ENCODE measurements around the gene VWF.
"Not testable (repeated sequence)": the region's sequence is repeated elsewhere in the genome, so short reads cannot be mapped to it uniquely, and the experiment has no call there.

The VWF gene

GRCh38 chr12:6124411-6125309 is at the start of gene VWF:
VWF (minus strand) TSS chr12:6124670; CDS start chr12:6123196, 1,474 bp downstream.
- Histone ChIP-seq H3K27ac (peak within 1 kb of the TSS in 12 of 21 experiments; percentile 16 to 85 (median 49)), H3K4me3 (peak within 1 kb of the TSS in 4 of 7 experiments; percentile 2 to 15 (median 10))

GRCh38 chr12:6172862-6173261 is 48.4 kb upstream of the VWF start:
- H3K27ac ChIP-seq, result peak overlapping the region in 2 of 21 experiments; percentile 52 to 78
- no peak overlapping the region for H3K4me3 ChIP-seq

GRCh38 chr12:6172086-6172485 is 47.6 kb upstream of the VWF start:
- peak overlapping the region in 5 of 21 experiments; percentile 5 to 78 (median 39) for H3K27ac ChIP-seq

GRCh38 chr12:6171409-6172015 is 47.0 kb upstream of the VWF start:
- H3K4me3 ChIP-seq, result no peak overlapping the region
- H3K27ac ChIP-seq, result peak overlapping the region in 1 of 21 experiments; percentile 78

More at GRCh38 chr12:6172086-6172485, 47.6 kb upstream of the VWF start:
- no peak overlapping the region for H3K4me3 ChIP-seq

GRCh38 chr12:6167327-6168280 is 43.1 kb upstream of the VWF start:
- H3K27ac ChIP-seq, result peak overlapping the region; percentile 3 to 91 (median 67)
- no peak overlapping the region for H3K4me3 ChIP-seq

DNA sequence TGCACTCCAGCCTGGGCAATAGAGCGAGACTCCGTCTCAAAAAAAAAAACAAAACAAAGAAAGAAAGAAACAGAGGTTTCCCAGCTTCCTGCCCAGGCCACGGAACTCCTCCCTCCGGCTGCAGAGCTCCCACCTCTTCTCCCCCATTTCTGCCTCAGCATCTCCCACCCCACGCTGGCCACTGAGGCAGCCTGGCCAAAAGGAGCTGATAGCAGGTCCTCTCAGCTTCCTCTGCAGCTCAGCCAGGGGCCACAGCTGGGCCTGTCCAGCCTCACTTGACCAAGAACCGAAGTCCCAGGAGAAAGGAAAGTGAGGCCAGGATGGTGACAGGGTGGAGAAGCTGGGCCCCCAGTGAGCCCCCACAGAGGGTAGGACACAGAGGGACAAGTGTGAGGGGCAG is 42.3 kb upstream of the VWF start:
- H3K27ac ChIP-seq, result peak overlapping the region in 20 of 21 experiments; percentile 6 to 91 (median 69)
- H3K4me3 ChIP-seq, result no peak overlapping the region

GRCh38 chr12:6165395-6165794 is 40.9 kb upstream of the VWF start:
- H3K4me3 ChIP-seq, result no peak overlapping the region
- no peak overlapping the region for H3K27ac ChIP-seq

DNA sequence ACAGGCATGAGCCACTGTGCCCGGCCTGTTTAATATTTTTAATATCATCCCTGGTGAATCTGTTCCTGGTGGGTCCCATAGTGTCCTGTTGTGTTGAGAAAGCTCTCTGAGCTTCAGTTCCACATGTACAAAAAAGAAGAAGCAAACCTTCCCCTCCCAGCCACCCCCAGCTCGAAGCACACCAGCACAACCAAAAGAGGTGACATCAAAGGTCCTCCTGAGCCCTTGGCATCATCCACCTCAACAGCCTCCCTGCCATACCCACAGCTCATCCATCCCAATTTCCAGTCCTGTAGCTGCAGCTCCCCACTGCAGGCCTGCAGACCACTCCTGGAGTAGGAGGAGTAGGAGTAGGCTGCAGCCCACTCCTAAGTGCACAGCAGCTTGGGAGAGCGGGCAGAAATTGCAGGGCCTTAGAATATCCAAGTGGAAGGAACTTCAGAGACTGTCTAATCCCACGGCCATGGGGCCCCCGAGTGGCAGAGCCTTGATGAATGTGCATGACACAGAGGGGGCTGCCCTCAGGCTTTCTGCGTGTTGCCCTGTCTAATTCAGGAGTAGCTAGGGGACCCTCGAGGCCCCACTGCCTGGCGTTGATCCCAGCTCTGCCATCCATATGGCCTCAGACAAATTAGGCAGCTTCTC is 39.1 kb upstream of the VWF start:
- H3K27ac ChIP-seq, result no peak overlapping the region

DNA sequence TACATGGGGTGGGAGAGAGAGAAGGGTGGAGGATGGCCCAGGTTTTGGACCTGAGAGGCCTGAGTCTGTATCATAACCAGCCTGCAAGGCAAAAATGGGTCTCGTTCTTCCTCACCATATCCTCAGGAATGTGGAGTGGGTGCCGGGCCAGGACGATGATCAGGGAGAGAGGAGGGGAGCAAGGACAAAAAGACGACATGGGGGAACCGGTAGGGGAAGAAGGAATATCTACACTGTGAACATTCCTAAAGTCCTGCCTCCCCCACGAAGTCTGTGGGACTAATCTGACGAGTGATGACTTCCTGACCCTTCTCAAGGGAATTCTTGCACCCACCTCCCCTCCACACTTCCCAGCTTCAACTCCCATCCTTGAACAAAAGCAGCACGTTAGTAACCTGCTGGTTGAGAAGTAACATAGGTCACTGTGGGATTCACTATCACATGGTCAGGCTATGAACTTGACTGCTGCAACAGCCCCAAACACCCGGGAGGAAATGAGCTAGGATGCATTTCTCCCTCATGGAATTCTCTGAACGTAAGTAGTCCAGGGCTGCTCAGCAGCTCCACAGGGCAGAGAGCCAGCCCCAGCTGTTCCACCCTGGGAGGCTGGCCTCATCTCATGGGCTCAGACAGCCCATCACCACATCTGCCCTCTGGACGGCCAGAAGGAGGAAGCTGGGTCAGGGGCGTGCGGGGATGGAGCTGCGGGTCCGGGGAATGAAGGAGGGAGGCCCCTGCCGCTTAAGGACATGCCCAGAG is 36.8 kb upstream of the VWF start:
- H3K27ac ChIP-seq, result peak overlapping the region in 1 of 21 experiments; percentile 16
- H3K4me3 ChIP-seq, result no peak overlapping the region

More for the DNA sequence above, 39.1 kb upstream of the VWF start:
- no peak overlapping the region for H3K4me3 ChIP-seq

DNA sequence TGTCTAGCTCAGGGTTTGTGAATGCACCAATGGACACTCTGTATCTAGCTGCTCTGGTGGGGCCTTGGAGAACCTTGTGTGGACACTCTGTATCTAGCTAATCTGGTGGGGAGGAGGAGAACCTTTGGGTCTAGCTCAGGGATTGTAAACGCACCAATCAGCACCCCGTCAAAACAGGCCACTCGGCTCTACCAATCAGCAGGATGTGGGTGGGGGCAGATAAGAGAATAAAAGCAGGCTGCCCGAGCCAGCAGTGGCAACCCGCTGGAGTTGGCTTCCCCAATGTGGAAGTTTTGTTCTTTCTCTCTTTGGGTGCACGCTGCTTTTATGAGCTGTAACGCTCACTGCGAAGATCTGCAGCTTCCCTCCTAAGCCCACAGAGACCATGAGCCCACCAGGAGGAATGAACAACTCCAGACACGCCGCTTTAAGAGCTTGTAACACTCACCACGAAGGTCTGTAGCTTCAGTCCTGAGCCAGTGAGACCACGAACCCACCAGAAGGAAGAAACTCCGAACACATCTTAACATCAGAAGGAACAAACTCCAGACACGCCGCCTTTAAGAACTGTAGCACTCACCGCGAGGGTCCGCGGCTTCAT is 35.7 kb upstream of the VWF start:
- H3K4me3 ChIP-seq, H3K27ac ChIP-seq: not testable (repeated sequence)

- H3K4me3 ChIP-seq, H3K27ac ChIP-seq: not testable (repeated sequence)
Observed at GRCh38 chr12:6159166-6160011, 34.9 kb upstream of the VWF start.

DNA sequence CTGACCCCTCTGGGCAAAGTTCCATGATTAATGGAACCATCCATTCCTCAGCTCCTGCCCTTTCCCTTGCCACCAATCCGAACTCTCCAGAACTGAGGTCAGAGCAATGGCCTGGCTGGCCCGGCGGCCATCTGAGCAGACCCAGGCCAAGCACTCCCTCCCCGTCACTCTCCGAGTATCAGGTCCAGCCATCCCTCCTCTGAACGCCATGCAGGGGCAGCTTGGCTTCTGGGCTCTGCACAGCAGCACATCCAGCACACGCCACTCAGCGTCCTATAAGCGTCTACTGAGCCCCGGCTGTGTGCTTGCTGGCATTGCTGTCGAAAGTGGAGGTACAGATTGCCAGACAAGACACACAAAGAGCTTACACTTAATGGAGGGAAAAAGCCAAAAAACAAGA is 34.3 kb upstream of the VWF start:
- Histone ChIP-seq H3K27ac (no peak overlapping the region), H3K4me3 (no peak overlapping the region)

DNA sequence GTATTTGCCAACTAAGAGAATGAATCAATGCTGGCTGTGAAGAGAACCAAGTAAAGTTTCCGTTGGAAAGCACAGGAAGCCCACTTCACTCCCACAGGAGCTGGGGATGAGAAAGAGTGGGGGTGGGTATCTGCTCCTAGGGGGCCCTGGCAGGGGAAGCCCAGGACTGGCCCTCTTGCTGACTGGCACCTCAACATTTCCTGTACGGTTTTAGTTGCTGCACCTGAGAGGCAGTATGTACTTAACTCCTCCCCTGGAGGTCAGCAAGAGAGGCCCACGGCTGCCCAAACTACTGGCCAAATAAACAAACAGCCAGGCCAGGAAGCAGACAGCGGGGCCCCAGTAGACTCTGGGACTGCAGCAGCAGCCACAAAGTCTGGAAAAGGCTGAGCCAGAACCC is 33.8 kb upstream of the VWF start:
- Histone ChIP-seq H3K27ac (peak overlapping the region in 2 of 21 experiments; percentile 26 to 39), H3K4me3 (no peak overlapping the region)

DNA sequence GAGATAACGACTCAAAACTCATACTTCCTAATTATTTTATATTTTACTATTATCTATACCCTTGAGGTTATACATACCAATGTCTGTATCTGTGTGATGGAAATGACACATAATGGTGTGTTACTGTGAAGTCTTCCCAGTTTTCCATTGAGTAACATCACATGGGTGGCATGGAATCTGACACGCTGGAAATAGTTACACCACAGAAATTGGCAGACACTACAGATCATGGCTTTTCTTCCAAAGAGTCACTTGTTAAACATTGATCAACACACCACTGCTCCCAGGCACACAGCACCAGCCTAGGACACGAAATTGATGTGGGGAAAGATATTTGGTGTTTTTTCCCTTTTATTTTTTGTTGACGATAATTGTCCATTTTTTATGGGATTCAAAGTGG is 33.0 kb upstream of the VWF start:
- H3K27ac ChIP-seq, result no peak overlapping the region

GRCh38 chr12:6154730-6155459 is 30.4 kb upstream of the VWF start:
- H3K4me3 ChIP-seq, result no peak overlapping the region
- H3K27ac ChIP-seq, result peak overlapping the region in 2 of 21 experiments; percentile 21

More for the DNA sequence above, 33.0 kb upstream of the VWF start:
- no peak overlapping the region for H3K4me3 ChIP-seq

DNA sequence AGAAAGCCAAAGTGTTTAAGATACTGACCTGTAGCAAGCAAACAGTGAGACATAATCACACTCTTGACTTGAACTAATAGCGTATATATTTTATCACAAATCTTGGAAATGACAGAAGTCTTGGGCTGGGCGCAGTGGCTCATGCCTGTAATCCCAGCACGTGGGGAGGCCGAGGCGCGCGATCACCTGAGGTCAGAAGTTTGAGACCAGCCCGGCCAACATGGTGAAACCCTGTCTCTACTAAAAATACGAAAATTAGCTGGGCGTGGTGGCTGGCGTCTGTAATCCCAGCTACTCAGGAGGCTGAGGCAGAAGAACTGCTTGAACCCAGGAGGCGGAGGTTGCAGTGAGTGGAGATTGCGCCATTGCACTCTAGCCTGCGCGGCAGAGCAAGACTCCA is 24.3 kb upstream of the VWF start:
- H3K27ac ChIP-seq, H3K4me3 ChIP-seq: not testable (repeated sequence)

- no peak overlapping the region for H3K4me3 ChIP-seq
- no peak overlapping the region for H3K27ac ChIP-seq
Observed at GRCh38 chr12:6148061-6148460, 23.6 kb upstream of the VWF start.

All from skin epidermis (tissue), 12 donors.